Measurements from ENCODE around the gene ARHGEF2.

DNA sequence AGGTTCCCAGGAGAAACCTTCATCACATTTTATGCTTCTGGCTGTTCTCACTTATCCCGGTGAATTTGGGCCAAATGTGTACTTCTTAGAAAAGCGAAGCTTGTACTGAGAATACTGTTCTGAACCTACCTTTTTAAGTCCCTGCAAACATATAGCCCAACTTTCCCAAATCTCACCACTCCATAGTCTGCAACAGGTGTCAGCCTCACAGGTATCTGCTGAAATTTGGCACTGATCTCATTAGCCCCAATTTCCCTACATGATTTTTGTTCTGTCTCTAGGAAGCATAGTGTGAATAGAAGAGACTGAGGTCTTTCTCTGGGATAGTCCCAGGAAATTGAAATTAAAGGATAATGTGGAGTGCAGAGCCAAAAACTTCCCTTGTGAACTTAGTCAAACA is 78.7 kb downstream of the ARHGEF2 start:
- TF ChIP-seq, protein P1, sequence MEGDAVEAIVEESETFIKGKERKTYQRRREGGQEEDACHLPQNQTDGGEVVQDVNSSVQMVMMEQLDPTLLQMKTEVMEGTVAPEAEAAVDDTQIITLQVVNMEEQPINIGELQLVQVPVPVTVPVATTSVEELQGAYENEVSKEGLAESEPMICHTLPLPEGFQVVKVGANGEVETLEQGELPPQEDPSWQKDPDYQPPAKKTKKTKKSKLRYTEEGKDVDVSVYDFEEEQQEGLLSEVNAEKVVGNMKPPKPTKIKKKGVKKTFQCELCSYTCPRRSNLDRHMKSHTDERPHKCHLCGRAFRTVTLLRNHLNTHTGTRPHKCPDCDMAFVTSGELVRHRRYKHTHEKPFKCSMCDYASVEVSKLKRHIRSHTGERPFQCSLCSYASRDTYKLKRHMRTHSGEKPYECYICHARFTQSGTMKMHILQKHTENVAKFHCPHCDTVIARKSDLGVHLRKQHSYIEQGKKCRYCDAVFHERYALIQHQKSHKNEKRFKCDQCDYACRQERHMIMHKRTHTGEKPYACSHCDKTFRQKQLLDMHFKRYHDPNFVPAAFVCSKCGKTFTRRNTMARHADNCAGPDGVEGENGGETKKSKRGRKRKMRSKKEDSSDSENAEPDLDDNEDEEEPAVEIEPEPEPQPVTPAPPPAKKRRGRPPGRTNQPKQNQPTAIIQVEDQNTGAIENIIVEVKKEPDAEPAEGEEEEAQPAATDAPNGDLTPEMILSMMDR (IDR thresholded peaks at IDR 0.05; ENCODE audit: poor library complexity) = no peak
- TF ChIP-seq EZH2 (IDR thresholded peaks at IDR 0.05; ENCODE audit: borderline replicate concordance) (no peak), EZH2phosphoT487 (IDR thresholded peaks at IDR 0.05; ENCODE audit: low read depth, severe bottlenecking, unreplicated experiment) (no peak)

Data from hepatocyte (in vitro differentiated cells).